ENCODE data around the gene VWA5B2.

DNA sequence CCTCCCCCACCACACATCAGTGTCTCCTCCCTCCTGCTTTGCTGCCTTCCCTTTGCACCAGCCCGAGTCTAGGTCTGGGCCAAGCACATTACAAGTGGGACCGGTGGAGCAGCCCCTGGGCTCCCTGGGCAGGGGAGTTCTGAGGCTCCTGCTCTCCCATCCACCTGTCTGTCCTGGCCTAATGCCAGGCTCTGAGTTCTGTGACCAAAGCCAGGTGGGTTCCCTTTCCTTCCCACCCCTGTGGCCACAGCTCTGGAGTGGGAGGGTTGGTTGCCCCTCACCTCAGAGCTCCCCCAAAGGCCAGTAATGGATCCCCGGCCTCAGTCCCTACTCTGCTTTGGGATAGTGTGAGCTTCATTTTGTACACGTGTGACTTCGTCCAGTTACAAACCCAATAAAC, 45.7 kb upstream of the VWA5B2 start:
- TF ChIP-seq CTCF (conservative IDR thresholded peaks at IDR 0.05; ENCODE audit: low read depth, low read length) = no peak
- no peak for TF ChIP-seq EZH2phosphoT487 (IDR thresholded peaks at IDR 0.05; ENCODE audit: borderline replicate concordance, low read length)

All from PC-3 (cell line).